K562 (cell line): ENCODE measurements around the gene UBE2L6. TPM values are rescaled to one million over a fixed set of nuclear protein-coding genes. Genes with fewer than 3 reads are reported as not detected.

Source experiments
- BACH1 ChIP-seq: fragments of 200-800 bp; sonication (Bioruptor generic); IDR thresholded peaks from 2 replicates; pipeline ENCODE4 v1.6.1; 2016; ENCODE audit warnings: missing genetic modification characterization, missing compliant biosample characterization
- GABPB1 ChIP-seq: sonication (generic); formaldehyde crosslinking; IDR thresholded peaks from 2 replicates; pipeline ENCODE4 v1.8.0; 2022; ENCODE audit warnings: mild to moderate bottlenecking, missing genetic modification reagents
- KDM4B ChIP-seq, 2 experiments: fragments of 450-650 bp in 1 of 2; sonication (generic) in 1 of 2; IDR thresholded peaks; 2 replicates each; pipeline ENCODE4 v1.6.1; 2016 to 2017; ENCODE audit warnings: borderline replicate concordance in 2 of 2, antibody characterized with exemption in 1 of 2, low read depth in 1 of 2, mild to moderate bottlenecking in 1 of 2
- MEF2D ChIP-seq: conservative IDR thresholded peaks from 2 replicates; pipeline ENCODE4 v1.6.1; 2016; ENCODE audit warnings: low read depth, missing genetic modification characterization, missing compliant biosample characterization
- NCOA1 ChIP-seq: fragments of 450-650 bp; IDR thresholded peaks from 2 replicates; pipeline ENCODE4 v1.6.1; 2016; ENCODE audit warnings: low read depth
- NFE2 ChIP-seq: IDR thresholded peaks from 2 replicates; pipeline ENCODE4 v1.6.1; 2014; ENCODE audit warnings: antibody characterized with exemption, low read depth
- NR1H2 ChIP-seq: sonication (generic); formaldehyde crosslinking; IDR thresholded peaks from 2 replicates; pipeline ENCODE4 v1.4.0; 2020; ENCODE audit warnings: mild to moderate bottlenecking, missing genetic modification reagents
- PHB2 ChIP-seq: fragments of 450-650 bp; IDR thresholded peaks from 2 replicates; pipeline ENCODE4 v1.6.1; 2017; ENCODE audit warnings: low read depth
- PML ChIP-seq: IDR thresholded peaks from 2 replicates; pipeline ENCODE4 v1.6.1; 2012; ENCODE audit warnings: low read length, inconsistent platforms
- RB1 ChIP-seq: fragments of 450-650 bp; IDR thresholded peaks from 2 replicates; pipeline ENCODE4 v1.6.1; 2017; ENCODE audit warnings: low read depth, mild to moderate bottlenecking
- RFX5 ChIP-seq: IDR thresholded peaks from 2 replicates; pipeline ENCODE4 v1.6.1; 2011; ENCODE audit warnings: low read depth, mild to moderate bottlenecking, improper control_type of control experiment, low read length
- SIN3B ChIP-seq: fragments of 450-650 bp; IDR thresholded peaks from 2 replicates; pipeline ENCODE4 v1.6.1; 2017; ENCODE audit warnings: low read depth, mild to moderate bottlenecking, moderate library complexity
- ZBTB43 ChIP-seq: sonication (generic); formaldehyde crosslinking; IDR thresholded peaks from 2 replicates; pipeline ENCODE4 v1.8.0; 2023; ENCODE audit warnings: mild to moderate bottlenecking, missing genetic modification reagents
- ZNF146 ChIP-seq: IDR thresholded peaks from one replicate; pipeline ENCODE4 v1.6.1; 2018; ENCODE audit warnings: missing compliant biosample characterization; ENCODE audit not compliant: unreplicated experiment
- ZNF347 ChIP-seq: fragments of 450-650 bp; formaldehyde crosslinking; IDR thresholded peaks from 2 replicates; pipeline ENCODE4 v1.4.0; 2020; ENCODE audit warnings: low read depth, mild to moderate bottlenecking, moderate library complexity
- ZNF384 ChIP-seq: IDR thresholded peaks from 2 replicates; pipeline ENCODE4 v1.6.1; 2012; ENCODE audit warnings: low read depth, low read length, improper control_type of control experiment
- ZNF592 ChIP-seq: fragments of 450-650 bp; IDR thresholded peaks from 2 replicates; pipeline ENCODE4 v1.6.1; 2017; ENCODE audit warnings: antibody characterized with exemption, mild to moderate bottlenecking
- polyA plus RNA-seq, 8 experiments: library from polyadenylated mRNA; depleted of rRNA in 4 of 8; stranded (reverse) in 5 of 8; unstranded in 3 of 8; fragments of >200 nt; fragmentation: Nextera tagmentation in 2 of 8; fragmentation: Illumina TruSeq in 1 of 8; extraction: Ambion mirVana in 2 of 8; extraction: Trizol in 1 of 8; gene quantifications; 2 replicates each; pipeline versions ENCODE4 v1.2.1 to v1.2.3, GENCODE V29; 2011 to 2014; ENCODE audit warnings: inconsistent platforms in 1 of 8, missing spikeins in 1 of 8
- total RNA-seq, 7 experiments: library from RNA; depleted of rRNA in 6 of 7; stranded (reverse); fragments of >200 nt in 6 of 7; fragmentation: Illumina TruSeq in 2 of 7; extraction: Trizol in 2 of 7; gene quantifications; 2 replicates each; pipeline versions ENCODE4 v1.2.1 to v1.2.3, GENCODE V29; 2011 to 2021; ENCODE audit warnings: low replicate concordance in 1 of 7
- TF ChIP-seq, protein P1 (sequence below): IDR thresholded peaks from 3 replicates; pipeline ENCODE4 v1.6.1; 2011; ENCODE audit warnings: borderline replicate concordance, mild to moderate bottlenecking, moderate library complexity; ENCODE audit not compliant: insufficient read length; ENCODE audit errors: extremely low read depth
- TF ChIP-seq, protein P2 (sequence below): fragments of 250-450 bp; sonication (Bioruptor Pico); IDR thresholded peaks from 2 replicates; pipeline ENCODE4 v1.8.0; 2022; ENCODE audit warnings: moderate library complexity, mild to moderate bottlenecking, inconsistent platforms

Gene UBE2L6
- total and polyA plus RNA-seq, 9 of the 15 experiments (the other 6 are each of a cell fraction or from before 2014, with no cell fraction given): 5.9 to 24.9 (median 9.7) TPM

GRCh38 chr11:57515332-57516060 lies 52.0 kb downstream of the UBE2L6 start, which contains the start of gene SLC43A1 (continued):
- TF ChIP-seq ZNF592 (no peak), PML (no peak), NCOA1 (no peak), NFE2 (no peak), NR1H2 (CRISPR knock-in tag) (no peak), RB1 (0 out of 2 replicates have a peak, but pooled peaks have one; percentile 10), ZNF347 (CRISPR knock-in tag) (no peak), MEF2D (tag) (no peak), ZNF146 (no peak), ZNF384 (no peak), GABPB1 (CRISPR knock-in tag) (no peak; the same call in 1 of the 2 replicates), PHB2 (no peak), RFX5 (no peak), ZBTB43 (CRISPR knock-in tag) (no peak), BACH1 (no peak), SIN3B (0 out of 2 replicates have a peak, but pooled peaks have one; percentile 24), KDM4B (IDR thresholded peaks at IDR 0.05; ENCODE audit: borderline replicate concordance in 2 of 2, low read depth in 1 of 2) (no peak)
- TF ChIP-seq, protein P1, sequence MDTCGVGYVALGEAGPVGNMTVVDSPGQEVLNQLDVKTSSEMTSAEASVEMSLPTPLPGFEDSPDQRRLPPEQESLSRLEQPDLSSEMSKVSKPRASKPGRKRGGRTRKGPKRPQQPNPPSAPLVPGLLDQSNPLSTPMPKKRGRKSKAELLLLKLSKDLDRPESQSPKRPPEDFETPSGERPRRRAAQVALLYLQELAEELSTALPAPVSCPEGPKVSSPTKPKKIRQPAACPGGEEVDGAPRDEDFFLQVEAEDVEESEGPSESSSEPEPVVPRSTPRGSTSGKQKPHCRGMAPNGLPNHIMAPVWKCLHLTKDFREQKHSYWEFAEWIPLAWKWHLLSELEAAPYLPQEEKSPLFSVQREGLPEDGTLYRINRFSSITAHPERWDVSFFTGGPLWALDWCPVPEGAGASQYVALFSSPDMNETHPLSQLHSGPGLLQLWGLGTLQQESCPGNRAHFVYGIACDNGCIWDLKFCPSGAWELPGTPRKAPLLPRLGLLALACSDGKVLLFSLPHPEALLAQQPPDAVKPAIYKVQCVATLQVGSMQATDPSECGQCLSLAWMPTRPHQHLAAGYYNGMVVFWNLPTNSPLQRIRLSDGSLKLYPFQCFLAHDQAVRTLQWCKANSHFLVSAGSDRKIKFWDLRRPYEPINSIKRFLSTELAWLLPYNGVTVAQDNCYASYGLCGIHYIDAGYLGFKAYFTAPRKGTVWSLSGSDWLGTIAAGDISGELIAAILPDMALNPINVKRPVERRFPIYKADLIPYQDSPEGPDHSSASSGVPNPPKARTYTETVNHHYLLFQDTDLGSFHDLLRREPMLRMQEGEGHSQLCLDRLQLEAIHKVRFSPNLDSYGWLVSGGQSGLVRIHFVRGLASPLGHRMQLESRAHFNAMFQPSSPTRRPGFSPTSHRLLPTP: no peak
- TF ChIP-seq, protein P2, sequence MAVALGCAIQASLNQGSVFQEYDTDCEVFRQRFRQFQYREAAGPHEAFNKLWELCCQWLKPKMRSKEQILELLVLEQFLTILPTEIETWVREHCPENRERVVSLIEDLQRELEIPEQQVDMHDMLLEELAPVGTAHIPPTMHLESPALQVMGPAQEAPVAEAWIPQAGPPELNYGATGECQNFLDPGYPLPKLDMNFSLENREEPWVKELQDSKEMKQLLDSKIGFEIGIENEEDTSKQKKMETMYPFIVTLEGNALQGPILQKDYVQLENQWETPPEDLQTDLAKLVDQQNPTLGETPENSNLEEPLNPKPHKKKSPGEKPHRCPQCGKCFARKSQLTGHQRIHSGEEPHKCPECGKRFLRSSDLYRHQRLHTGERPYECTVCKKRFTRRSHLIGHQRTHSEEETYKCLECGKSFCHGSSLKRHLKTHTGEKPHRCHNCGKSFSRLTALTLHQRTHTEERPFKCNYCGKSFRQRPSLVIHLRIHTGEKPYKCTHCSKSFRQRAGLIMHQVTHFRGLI (CRISPR knock-in tag): no peak
